Pulmonary artery endothelial cell (primary cell): ENCODE results near the gene ADGRG3. TPM values are rescaled to one million over a fixed set of nuclear protein-coding genes. Genes with fewer than 3 reads are reported as not detected.

Experiments
- DNase-seq: peaks from one replicate; pipeline ENCODE4 v3.0.0-alpha.2; 2011; ENCODE audit warnings: low read depth, low spot score
- total RNA-seq: library from RNA; depleted of rRNA; stranded (reverse); fragments of >200 nt; gene quantifications from 2 replicates; pipeline ENCODE4 v1.2.3, GENCODE V29; 2014

ADGRG3 gene
- total RNA-seq, 1 donor from 2014 or later: not detected

GRCh38 chr16:57630407-57630797 lies 37.7 kb upstream of the ADGRG3 start:
- no peak for DNase-seq

GRCh38 chr16:57630931-57631845 lies 36.9 kb upstream of the ADGRG3 start:
- no peak for DNase-seq

DNA sequence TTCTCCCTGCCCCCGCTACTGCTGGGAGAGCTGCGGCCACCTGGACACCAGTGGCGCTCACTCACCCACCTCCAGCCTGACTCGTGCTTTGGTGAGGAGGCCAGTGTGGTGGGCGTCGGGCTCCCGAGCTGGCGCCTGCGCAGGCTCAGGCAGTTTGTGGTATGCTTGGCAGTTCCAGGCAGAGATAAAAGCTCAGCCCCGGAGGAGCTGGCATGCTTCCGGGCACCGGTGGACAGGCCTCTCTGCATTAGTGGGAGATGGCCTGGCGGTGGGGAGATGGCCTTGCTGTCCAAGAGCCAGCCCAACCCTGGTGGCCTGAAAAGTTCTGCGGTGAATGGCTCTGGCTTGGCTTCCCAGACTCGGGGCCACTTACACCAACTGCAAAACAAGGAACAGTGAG lies 35.5 kb upstream of the ADGRG3 start:
- no peak for DNase-seq

- no peak for DNase-seq
Measured at GRCh38 chr16:57633383-57634064, 34.6 kb upstream of the ADGRG3 start.

DNA sequence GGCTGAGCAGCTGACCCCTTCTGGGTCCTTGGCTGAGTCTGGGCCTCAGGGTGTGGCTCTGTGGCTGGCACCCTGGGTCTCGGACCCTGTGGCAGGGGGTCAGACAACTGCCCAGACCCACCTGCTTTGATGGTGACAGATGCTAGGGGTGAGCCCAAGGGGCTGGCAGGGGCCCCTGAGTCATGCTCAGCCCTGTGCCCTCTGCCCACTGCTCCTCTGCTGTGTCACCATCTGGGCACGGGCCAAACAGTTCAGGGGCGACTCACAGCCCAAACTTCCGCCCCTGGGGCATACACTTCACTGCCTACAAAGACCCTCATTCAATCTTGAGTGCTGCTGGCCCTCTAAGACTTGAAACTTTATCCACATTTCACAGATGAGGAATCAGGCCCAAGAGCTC lies 33.9 kb upstream of the ADGRG3 start:
- DNase-seq: no peak

- DNase-seq: no peak
Measured at GRCh38 chr16:57635266-57636097, 32.6 kb upstream of the ADGRG3 start.

- no peak for DNase-seq
Measured at GRCh38 chr16:57636184-57636583, 31.9 kb upstream of the ADGRG3 start.

GRCh38 chr16:57637020-57637419 lies 31.1 kb upstream of the ADGRG3 start:
- no peak for DNase-seq

DNA sequence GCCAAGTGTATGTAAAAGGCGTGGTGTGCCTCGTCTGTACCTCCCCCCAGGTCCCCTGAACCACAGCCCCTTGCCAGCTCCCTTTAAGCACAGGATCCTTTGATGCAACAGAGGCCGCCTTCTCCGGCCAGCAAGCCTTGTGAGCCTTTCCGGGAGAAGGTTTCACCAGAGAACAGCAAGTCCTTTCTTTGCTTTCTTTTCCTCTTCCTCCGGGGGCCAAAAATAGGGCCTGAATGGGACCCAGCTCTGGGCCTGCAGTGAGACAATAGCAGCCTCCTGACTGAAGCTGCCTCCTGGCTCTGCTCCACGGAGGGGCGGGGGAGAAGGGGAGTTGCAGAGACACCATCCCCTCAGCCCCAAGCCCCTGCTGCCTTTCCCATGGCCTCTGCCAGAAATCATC lies 30.7 kb upstream of the ADGRG3 start:
- no peak for DNase-seq

DNA sequence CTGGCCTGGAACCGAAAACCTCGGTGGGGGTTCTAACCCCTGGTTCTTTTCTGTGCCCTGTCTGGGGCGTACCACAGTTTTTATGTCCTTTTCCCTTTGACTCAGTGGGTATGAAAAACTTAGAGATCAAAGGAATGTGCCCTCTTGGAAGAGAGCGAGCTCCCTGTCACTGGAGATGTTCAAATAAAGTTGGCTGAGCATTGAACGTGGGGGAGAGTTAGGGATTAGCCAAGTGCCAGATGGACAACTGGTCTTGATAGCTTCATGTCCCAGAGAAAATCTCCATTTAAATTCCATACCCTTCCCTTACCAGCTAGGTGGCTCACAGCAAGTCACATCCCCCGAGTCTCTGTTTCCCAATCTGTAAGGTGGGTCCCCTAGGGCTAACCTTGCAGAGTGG lies 30.1 kb upstream of the ADGRG3 start:
- DNase-seq: no peak

DNA sequence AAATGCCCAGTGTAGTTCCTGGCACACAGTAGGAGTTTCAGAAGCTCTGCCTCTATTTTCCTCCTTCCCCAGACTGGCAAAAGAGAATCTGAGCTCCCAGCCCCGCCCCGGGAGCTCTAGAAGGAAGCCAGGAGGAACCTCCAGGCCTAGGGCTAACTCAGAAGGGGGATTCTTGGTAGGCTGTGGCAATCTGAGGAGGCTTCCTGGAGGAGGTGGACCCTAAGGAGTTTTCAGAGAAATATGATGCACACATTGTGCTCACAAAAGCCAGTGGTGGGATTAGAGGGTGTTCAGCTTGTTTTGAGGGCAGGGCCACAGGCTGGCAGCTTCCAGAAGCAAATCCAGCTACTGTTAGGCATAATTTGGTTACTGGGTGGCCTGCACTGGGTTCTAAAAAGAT lies 29.7 kb upstream of the ADGRG3 start:
- DNase-seq: no peak

GRCh38 chr16:57639172-57639887 lies 28.8 kb upstream of the ADGRG3 start:
- DNase-seq: no peak

- DNase-seq: no peak
Measured at GRCh38 chr16:57640185-57640584, 27.9 kb upstream of the ADGRG3 start.

GRCh38 chr16:57640612-57641011 lies 27.5 kb upstream of the ADGRG3 start:
- DNase-seq: no peak

- DNase-seq: no peak
Measured at GRCh38 chr16:57642160-57643135, 25.7 kb upstream of the ADGRG3 start.

- DNase-seq: no peak
Measured at GRCh38 chr16:57643147-57643874, 24.8 kb upstream of the ADGRG3 start.

DNA sequence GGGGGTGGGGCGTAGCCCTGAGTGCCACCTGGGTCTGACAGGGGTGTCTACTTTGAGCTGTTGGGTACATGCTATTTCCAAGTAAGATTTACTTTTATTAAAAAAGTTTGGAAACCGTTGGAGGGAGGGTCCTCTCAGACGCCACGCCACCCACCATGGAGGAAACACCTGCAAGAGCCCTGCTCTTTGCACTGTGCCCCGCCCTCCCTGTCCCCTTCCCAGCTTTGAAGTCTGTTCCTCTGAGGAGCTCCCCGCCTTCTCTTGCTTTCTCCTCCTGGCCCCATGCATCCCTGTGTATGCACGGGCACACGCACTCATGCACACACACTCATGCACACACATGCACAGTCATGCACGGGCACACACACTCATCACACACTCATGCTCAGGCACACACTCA lies 24.2 kb upstream of the ADGRG3 start:
- DNase-seq: no peak

DNA sequence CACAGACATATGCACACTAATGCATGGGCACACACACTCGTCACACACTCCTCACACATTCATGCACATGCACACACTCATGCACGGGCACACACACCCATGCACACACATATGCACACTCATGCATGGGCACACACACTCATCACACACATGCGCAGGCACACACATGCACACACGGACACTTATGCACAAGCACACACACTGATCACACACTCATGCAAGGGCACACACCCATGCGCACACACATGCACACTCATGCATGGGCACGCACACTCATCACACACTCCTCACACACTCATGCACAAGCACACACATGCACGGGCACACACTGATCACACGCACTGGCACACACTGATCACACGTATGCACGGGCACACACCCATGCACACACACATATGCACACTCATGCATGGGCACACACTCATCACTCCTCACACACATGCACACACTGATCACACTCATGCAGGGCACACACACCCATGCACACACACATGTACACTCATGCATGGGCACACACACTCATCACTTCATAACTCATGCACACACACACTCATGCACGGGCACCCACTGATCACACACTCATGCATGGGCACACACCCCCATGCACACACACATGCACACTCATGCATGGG lies 23.6 kb upstream of the ADGRG3 start:
- no peak for DNase-seq

GRCh38 chr16:57645169-57645568 lies 22.9 kb upstream of the ADGRG3 start:
- DNase-seq: no peak
